Spleen (tissue), 7 donors: ENCODE measurements around the gene OXCT2.

Source experiments
- POLR2A ChIP-seq, 3 donors: fragments of 450-650 bp; IDR thresholded peaks; one replicate each; pipeline ENCODE4 v1.5.1; 2017; ENCODE audit warnings: antibody characterized with exemption in 3 of 3, mild to moderate bottlenecking in 1 of 3
- POLR2AphosphoS5 ChIP-seq, 3 donors: sonication (generic); formaldehyde crosslinking; IDR thresholded peaks; one replicate each; pipeline ENCODE4 v1.5.1; 2017; ENCODE audit warnings: antibody characterized with exemption in 3 of 3
- TF ChIP-seq, protein P1 (sequence below), 11 experiments: fragments of 200-600 bp in 7 of 11; fragments of 450-650 bp in 4 of 11; sonication (generic) in 4 of 11; IDR thresholded peaks in 8 of 11; conservative IDR thresholded peaks in 3 of 11; 1 replicate in 7 of 11; 2 replicates in 4 of 11; pipeline versions ENCODE4 v1.4.0 to v1.8.0; 2016 to 2021; ENCODE audit warnings: antibody characterized with exemption in 11 of 11, inconsistent platforms in 4 of 11, mild to moderate bottlenecking in 1 of 11
- donor health status: DM: no; HTN: no; CAD: no; lungs with moderate emphysema.
- donor health status: DM: no; HTN: no; CAD: no.
- donor health status: DM: no; HTN: no; CAD: no.

DNA sequence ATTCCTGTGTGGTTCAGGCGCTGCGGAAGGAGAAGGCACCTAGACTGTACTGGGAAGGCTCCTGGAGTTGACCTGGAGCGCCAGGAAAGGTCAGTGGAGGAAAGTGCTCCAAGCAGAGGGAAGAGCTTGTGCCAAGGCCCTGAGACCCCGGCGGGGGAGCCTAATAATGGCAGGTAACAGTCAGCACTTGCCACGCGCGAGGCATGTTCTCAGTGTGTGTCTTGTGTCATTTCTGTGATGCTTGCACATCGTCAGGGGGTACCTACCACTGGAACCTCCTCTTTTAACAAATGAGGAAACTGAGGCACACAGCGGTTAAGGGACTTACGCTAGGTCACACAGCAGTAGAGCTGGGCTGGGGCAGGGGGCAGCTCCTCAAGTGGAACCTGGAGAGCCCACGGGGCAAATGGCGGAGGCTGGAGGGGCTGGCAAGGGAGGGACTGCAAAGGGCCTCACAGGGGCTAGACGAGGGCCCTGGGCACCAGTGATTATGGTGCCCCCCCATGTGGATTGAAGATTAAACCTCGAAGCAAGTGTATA lies 18.5 kb upstream of the OXCT2 start:
- TF ChIP-seq, protein P1, sequence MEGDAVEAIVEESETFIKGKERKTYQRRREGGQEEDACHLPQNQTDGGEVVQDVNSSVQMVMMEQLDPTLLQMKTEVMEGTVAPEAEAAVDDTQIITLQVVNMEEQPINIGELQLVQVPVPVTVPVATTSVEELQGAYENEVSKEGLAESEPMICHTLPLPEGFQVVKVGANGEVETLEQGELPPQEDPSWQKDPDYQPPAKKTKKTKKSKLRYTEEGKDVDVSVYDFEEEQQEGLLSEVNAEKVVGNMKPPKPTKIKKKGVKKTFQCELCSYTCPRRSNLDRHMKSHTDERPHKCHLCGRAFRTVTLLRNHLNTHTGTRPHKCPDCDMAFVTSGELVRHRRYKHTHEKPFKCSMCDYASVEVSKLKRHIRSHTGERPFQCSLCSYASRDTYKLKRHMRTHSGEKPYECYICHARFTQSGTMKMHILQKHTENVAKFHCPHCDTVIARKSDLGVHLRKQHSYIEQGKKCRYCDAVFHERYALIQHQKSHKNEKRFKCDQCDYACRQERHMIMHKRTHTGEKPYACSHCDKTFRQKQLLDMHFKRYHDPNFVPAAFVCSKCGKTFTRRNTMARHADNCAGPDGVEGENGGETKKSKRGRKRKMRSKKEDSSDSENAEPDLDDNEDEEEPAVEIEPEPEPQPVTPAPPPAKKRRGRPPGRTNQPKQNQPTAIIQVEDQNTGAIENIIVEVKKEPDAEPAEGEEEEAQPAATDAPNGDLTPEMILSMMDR (IDR thresholded peaks at IDR 0.05 in 8 of 11, conservative IDR thresholded peaks at IDR 0.05 in 3 of 11), result no peak
- TF ChIP-seq POLR2AphosphoS5 (IDR thresholded peaks at IDR 0.05), result no peak
- TF ChIP-seq POLR2A (IDR thresholded peaks at IDR 0.05), result no peak
